ENCODE data around the gene LSS. TPM values are rescaled to one million over a fixed set of nuclear protein-coding genes. Genes with fewer than 3 reads are reported as not detected.

The LSS gene
- total and polyA plus RNA-seq, 4 donors, result 9.3 to 85.2 (median 56.1) TPM

- H3K4me3 ChIP-seq (ENCODE audit: low read length in 2 of 2), result no peak overlapping the region
- DNase-seq (peak in 1 of 2 donors; percentile 60), ATAC-seq (ENCODE audit: low FRiP score) (no peak)
- no peaks in the 10 kb centered on the region for H3K27me3 ChIP-seq (ENCODE audit: control insufficient read depth in 1 of 2, insufficient read depth in 2 of 2, low read length in 1 of 2)
- no peak overlapping the region for H3K27ac ChIP-seq (ENCODE audit: low read depth in 1 of 2, low read length in 2 of 2)
- peaks cover 0 to 11% of the 10 kb centered on the region in 2 donors for H3K36me3 ChIP-seq (ENCODE audit: control insufficient read depth in 1 of 2, insufficient read depth in 2 of 2, low read length in 1 of 2)
- H3K4me1 ChIP-seq (ENCODE audit: control insufficient read depth in 1 of 2, insufficient read depth in 2 of 2, low read length in 2 of 2), result no peaks in the 10 kb centered on the region
- WGBS, 2 donors, result 95% methylated on average over 7 of the region's 7 CpGs
- intact Hi-C loops (cut with DNase I), result no loop called here
- H3K9me3 ChIP-seq (ENCODE audit: control insufficient read depth, low read length), result no peaks in the 10 kb centered on the region
These were observed 17.2 kb downstream of the LSS start for GRCh38 chr21:46211376-46211775.

- no peak for ATAC-seq (ENCODE audit: low FRiP score)
- H3K9me3 ChIP-seq (ENCODE audit: control insufficient read depth, low read length), result no peaks in the 10 kb centered on the region
- no peak overlapping the region for H3K27ac ChIP-seq (ENCODE audit: low read depth in 1 of 2, low read length in 2 of 2)
- no peak overlapping the region for H3K4me3 ChIP-seq (ENCODE audit: low read length in 2 of 2)
- peaks cover 0 to 7% of the 10 kb centered on the region in 2 donors for H3K36me3 ChIP-seq (ENCODE audit: control insufficient read depth in 1 of 2, insufficient read depth in 2 of 2, low read length in 1 of 2)
- WGBS, 2 donors, result 84 to 88% methylated on average over 16 of the region's 16 CpGs
- peak; percentile 31 to 64 for DNase-seq
- intact Hi-C loops (cut with DNase I), result no loop called here
- H3K4me1 ChIP-seq (ENCODE audit: control insufficient read depth in 1 of 2, insufficient read depth in 2 of 2, low read length in 2 of 2), result no peaks in the 10 kb centered on the region
- H3K27me3 ChIP-seq (ENCODE audit: control insufficient read depth in 1 of 2, insufficient read depth in 2 of 2, low read length in 1 of 2), result no peaks in the 10 kb centered on the region
These were observed 18.0 kb downstream of the LSS start for GRCh38 chr21:46210378-46211136.

GRCh38 chr21:46208761-46209721 lies 19.5 kb downstream of the LSS start:
- Histone ChIP-seq H3K27ac (ENCODE audit: low read depth in 1 of 2, low read length in 2 of 2) (no peak overlapping the region), H3K9me3 (ENCODE audit: control insufficient read depth, low read length) (no peaks in the 10 kb centered on the region), H3K27me3 (ENCODE audit: control insufficient read depth in 1 of 2, insufficient read depth in 2 of 2, low read length in 1 of 2) (no peaks in the 10 kb centered on the region), H3K4me3 (ENCODE audit: low read length in 2 of 2) (no peak overlapping the region), H3K36me3 (ENCODE audit: control insufficient read depth in 1 of 2, insufficient read depth in 2 of 2, low read length in 1 of 2) (peaks cover 2 to 7% of the 10 kb centered on the region in 2 donors), H3K4me1 (ENCODE audit: control insufficient read depth in 1 of 2, insufficient read depth in 2 of 2, low read length in 2 of 2) (no peaks in the 10 kb centered on the region)
- intact Hi-C loops (cut with DNase I), result loop anchor here in 1 of 2 donors (5.0 kb wide), 1 partner anchor 52 kb away; the partner anchor contains the start of gene FTCD
- ATAC-seq (ENCODE audit: low FRiP score), result no peak
- peak in 1 of 2 donors; percentile 73 for DNase-seq
- WGBS, 2 donors, result 89 to 91% methylated on average over 23 of the region's 23 CpGs

- peak in 1 of 2 donors; percentile 72 for DNase-seq
- H3K4me3 ChIP-seq (ENCODE audit: low read length in 2 of 2), result no peak overlapping the region
- no peak for ATAC-seq (ENCODE audit: low FRiP score)
- WGBS, 2 donors, result 88 to 90% methylated on average over 27 of the region's 27 CpGs
- no peaks in the 10 kb centered on the region for H3K4me1 ChIP-seq (ENCODE audit: control insufficient read depth in 1 of 2, insufficient read depth in 2 of 2, low read length in 2 of 2)
- H3K27me3 ChIP-seq (ENCODE audit: control insufficient read depth in 1 of 2, insufficient read depth in 2 of 2, low read length in 1 of 2), result no peaks in the 10 kb centered on the region
- H3K27ac ChIP-seq (ENCODE audit: low read depth in 1 of 2, low read length in 2 of 2), result no peak overlapping the region
- intact Hi-C loops (cut with DNase I), result loop anchor here in 1 of 2 donors (5.0 kb wide), 1 partner anchor 51 kb away; the partner anchor contains the start of gene FTCD
- H3K9me3 ChIP-seq (ENCODE audit: control insufficient read depth, low read length), result no peaks in the 10 kb centered on the region
- H3K36me3 ChIP-seq (ENCODE audit: control insufficient read depth in 1 of 2, insufficient read depth in 2 of 2, low read length in 1 of 2), result peaks cover 2 to 7% of the 10 kb centered on the region in 2 donors
These were observed 20.5 kb downstream of the LSS start for GRCh38 chr21:46207920-46208591.

- Histone ChIP-seq H3K27me3 (ENCODE audit: control insufficient read depth in 1 of 2, insufficient read depth in 2 of 2, low read length in 1 of 2) (no peaks in the 10 kb centered on the region), H3K9me3 (ENCODE audit: control insufficient read depth, low read length) (no peaks in the 10 kb centered on the region), H3K27ac (ENCODE audit: low read depth in 1 of 2, low read length in 2 of 2) (no peak overlapping the region), H3K4me3 (ENCODE audit: low read length in 2 of 2) (no peak overlapping the region), H3K36me3 (ENCODE audit: control insufficient read depth in 1 of 2, insufficient read depth in 2 of 2, low read length in 1 of 2) (peaks cover 4 to 9% of the 10 kb centered on the region in 2 donors), H3K4me1 (ENCODE audit: control insufficient read depth in 1 of 2, insufficient read depth in 2 of 2, low read length in 2 of 2) (no peaks in the 10 kb centered on the region)
- 92 to 96% methylated on average over 19 to 21 of the region's 21 CpGs for WGBS, 2 donors
- peak; percentile 38 to 63 for DNase-seq
- ATAC-seq (ENCODE audit: low FRiP score), result no peak
- intact Hi-C loops (cut with DNase I), result loop anchor here in 1 of 2 donors (5.0 kb wide), 1 partner anchor 50 kb away; the partner anchor contains the start of gene FTCD
These were observed 21.3 kb downstream of the LSS start for GRCh38 chr21:46207006-46207919.

GRCh38 chr21:46206163-46207005 lies 22.2 kb downstream of the LSS start:
- no peak for ATAC-seq (ENCODE audit: low FRiP score)
- H3K4me3 ChIP-seq (ENCODE audit: low read length in 2 of 2), result no peak overlapping the region
- H3K27ac ChIP-seq (ENCODE audit: low read depth in 1 of 2, low read length in 2 of 2), result no peak overlapping the region
- H3K36me3 ChIP-seq (ENCODE audit: control insufficient read depth in 1 of 2, insufficient read depth in 2 of 2, low read length in 1 of 2), result peaks cover 4 to 9% of the 10 kb centered on the region in 2 donors
- no peaks in the 10 kb centered on the region for H3K9me3 ChIP-seq (ENCODE audit: control insufficient read depth, low read length)
- no peaks in the 10 kb centered on the region for H3K27me3 ChIP-seq (ENCODE audit: control insufficient read depth in 1 of 2, insufficient read depth in 2 of 2, low read length in 1 of 2)
- 90 to 93% methylated on average over 24 of the region's 24 CpGs for WGBS, 2 donors
- H3K4me1 ChIP-seq (ENCODE audit: control insufficient read depth in 1 of 2, insufficient read depth in 2 of 2, low read length in 2 of 2), result no peaks in the 10 kb centered on the region
- DNase-seq, result peak; percentile 45 to 68
- intact Hi-C loops (cut with DNase I), result loop anchor here in 1 of 2 donors (5.0 kb wide), 1 partner anchor 49 kb away; the partner anchor contains the start of gene FTCD

GRCh38 chr21:46205766-46206162 lies 22.8 kb downstream of the LSS start:
- WGBS, 2 donors, result 90 to 91% methylated on average over 16 of the region's 16 CpGs
- ATAC-seq (ENCODE audit: low FRiP score) (peak; percentile 5), DNase-seq (peak; percentile 22 to 68)
- Histone ChIP-seq H3K4me3 (ENCODE audit: low read length in 2 of 2) (no peak overlapping the region), H3K27me3 (ENCODE audit: control insufficient read depth in 1 of 2, insufficient read depth in 2 of 2, low read length in 1 of 2) (no peaks in the 10 kb centered on the region), H3K36me3 (ENCODE audit: control insufficient read depth in 1 of 2, insufficient read depth in 2 of 2, low read length in 1 of 2) (peaks cover 4 to 9% of the 10 kb centered on the region in 2 donors), H3K9me3 (ENCODE audit: control insufficient read depth, low read length) (no peaks in the 10 kb centered on the region), H3K4me1 (ENCODE audit: control insufficient read depth in 1 of 2, insufficient read depth in 2 of 2, low read length in 2 of 2) (no peaks in the 10 kb centered on the region), H3K27ac (ENCODE audit: low read depth in 1 of 2, low read length in 2 of 2) (no peak overlapping the region)
- intact Hi-C loops (cut with DNase I), result loop anchor here in 1 of 2 donors (5.0 kb wide), 1 partner anchor 48 kb away; the partner anchor contains the start of gene FTCD

Measured in aorta (tissue), 5 donors.